GM19193 (cell line): ENCODE data around the gene EVX1.

Experiments used
- POLR2A ChIP-seq: IDR thresholded peaks from 4 replicates; pipeline ENCODE4 v1.6.1; 2011; ENCODE audit not compliant: insufficient read depth, insufficient read length; ENCODE audit errors: extremely low read depth

EVX1 gene

DNA sequence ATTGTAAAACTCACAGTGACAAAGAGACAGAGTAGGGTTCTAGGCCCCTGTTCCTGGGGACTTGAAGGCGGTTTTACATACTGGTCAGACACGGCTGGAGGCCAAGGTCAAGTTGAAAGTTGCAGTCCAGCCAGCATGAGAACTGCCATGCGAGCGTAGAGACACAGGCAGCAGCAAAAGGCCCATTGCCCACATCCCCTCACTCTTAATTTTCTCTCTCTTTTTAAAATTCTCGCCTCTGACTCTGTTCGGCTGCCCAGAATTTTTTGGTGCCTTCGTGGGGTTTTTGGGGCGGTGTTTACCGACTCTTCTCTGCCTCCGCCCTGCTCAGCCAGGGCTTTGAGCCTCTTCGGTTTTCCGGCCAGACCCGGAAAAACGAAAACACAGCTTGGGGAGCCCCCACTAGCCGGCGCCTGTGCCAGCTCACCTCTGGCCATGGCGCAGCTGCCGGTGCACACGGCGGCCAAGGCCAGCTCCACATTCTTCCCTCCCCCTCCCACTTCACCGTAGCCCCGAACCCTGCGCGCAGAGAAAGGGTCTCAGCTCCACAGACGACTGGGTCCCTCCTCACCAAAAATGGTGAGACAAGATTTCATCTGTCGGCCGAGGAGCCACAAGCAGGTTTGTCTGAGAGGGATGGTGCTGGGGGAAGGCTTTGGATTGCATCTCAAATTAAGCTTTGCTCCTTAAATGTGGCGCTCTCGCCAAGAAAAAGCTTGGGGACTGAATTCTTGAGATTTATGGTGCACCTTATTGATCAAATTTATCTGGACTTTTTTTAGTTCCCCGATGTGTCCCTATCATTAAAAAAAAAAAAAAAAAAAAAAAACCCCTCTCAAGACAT is 40.4 kb upstream of the EVX1 start:
- TF ChIP-seq POLR2A, result no peak

DNA sequence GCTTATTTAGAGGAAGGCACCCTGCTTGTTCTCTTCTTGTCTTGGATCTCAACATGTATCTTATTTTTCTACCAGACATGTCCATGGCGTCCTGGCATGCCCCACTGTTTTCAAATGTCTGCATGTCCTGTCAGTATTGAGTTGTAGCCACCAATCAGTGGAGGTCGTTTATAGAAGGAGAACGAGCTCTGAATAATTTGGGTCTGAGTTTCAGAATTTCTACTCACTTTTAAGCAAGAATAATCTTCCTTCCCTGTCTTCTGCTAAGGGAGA is 39.8 kb upstream of the EVX1 start:
- no peak for TF ChIP-seq POLR2A

DNA sequence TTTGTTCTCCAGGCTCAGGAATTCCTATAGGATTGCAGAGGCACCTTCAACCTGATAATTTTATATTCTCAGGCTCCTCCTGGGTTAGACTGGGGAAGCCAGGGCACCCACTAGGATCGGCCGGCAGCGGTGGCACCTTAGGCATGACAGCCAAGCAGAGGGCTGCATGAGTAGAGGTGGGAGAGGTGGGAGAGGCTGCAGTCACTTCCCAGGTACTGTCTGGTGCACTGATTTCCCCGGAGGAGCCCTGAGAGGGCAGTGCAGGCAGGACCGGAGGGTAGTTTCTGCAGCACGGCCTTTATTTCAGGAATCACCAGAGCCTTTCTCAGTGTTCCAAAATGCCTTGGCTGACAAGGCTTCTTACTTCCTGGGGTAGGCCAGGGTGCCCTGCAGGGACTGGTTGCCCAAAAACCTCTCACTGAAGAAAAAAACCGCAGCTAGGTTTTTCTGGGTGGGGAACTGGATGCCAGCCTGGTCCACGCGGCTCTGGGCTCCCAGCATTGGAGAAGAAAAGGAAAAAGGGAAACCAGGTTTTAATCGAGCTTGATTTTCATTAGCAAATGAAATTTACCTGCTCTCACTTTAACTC is 39.1 kb upstream of the EVX1 start:
- no peak for TF ChIP-seq POLR2A

GRCh38 chr7:27203964-27204594 is 38.5 kb upstream of the EVX1 start:
- no peak for TF ChIP-seq POLR2A

- no peak for TF ChIP-seq POLR2A
Measured at GRCh38 chr7:27204851-27205322, 37.7 kb upstream of the EVX1 start.

GRCh38 chr7:27205325-27206280 is 37.0 kb upstream of the EVX1 start:
- TF ChIP-seq POLR2A, result no peak

- no peak for TF ChIP-seq POLR2A
Measured at GRCh38 chr7:27207348-27207985, 35.1 kb upstream of the EVX1 start.

DNA sequence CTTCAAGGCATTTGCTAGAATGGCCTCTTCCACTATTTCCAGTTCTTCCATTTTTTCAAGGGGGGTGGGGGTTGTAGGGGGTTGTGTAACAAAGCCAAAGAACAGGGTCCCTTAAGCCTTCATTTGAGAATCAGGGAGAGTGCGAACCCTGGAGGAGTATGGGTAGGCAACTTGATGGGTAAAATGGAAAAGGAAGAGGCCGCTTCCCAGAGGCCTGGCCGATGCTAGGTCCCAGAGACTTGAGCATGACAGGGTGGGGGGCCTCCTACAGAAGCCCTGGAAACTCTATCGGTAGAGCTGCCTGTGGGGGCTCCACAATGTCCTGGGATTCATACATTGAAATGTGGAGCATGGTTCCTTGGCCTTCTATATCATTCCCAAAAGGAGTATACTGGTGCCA is 33.6 kb upstream of the EVX1 start:
- no peak for TF ChIP-seq POLR2A

- no peak for TF ChIP-seq POLR2A
Measured at GRCh38 chr7:27209933-27210440, 32.6 kb upstream of the EVX1 start.

GRCh38 chr7:27210441-27211083 is 32.0 kb upstream of the EVX1 start:
- TF ChIP-seq POLR2A, result no peak

GRCh38 chr7:27211084-27211446 is 31.5 kb upstream of the EVX1 start:
- TF ChIP-seq POLR2A, result no peak

DNA sequence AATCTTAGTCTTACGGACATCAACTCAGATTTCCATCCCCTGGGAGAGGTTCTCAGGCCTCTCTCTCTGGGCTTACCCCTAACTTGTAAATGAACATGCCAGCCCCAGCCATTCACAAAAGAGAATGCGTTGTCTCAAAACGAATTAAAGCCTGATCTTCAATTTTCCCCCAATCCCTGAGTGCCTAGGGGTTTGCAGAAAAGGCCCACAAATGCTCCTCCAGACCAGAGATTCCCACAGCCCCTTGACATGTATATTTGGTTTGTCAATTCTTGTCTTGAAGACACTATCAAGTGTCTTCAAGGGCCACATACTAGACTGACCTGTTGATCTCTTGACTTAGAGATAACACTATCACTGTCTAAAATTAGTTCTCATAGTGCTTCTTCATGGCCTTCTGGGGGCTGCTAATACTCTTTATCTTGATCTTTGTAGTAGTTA is 30.8 kb upstream of the EVX1 start:
- no peak for TF ChIP-seq POLR2A

DNA sequence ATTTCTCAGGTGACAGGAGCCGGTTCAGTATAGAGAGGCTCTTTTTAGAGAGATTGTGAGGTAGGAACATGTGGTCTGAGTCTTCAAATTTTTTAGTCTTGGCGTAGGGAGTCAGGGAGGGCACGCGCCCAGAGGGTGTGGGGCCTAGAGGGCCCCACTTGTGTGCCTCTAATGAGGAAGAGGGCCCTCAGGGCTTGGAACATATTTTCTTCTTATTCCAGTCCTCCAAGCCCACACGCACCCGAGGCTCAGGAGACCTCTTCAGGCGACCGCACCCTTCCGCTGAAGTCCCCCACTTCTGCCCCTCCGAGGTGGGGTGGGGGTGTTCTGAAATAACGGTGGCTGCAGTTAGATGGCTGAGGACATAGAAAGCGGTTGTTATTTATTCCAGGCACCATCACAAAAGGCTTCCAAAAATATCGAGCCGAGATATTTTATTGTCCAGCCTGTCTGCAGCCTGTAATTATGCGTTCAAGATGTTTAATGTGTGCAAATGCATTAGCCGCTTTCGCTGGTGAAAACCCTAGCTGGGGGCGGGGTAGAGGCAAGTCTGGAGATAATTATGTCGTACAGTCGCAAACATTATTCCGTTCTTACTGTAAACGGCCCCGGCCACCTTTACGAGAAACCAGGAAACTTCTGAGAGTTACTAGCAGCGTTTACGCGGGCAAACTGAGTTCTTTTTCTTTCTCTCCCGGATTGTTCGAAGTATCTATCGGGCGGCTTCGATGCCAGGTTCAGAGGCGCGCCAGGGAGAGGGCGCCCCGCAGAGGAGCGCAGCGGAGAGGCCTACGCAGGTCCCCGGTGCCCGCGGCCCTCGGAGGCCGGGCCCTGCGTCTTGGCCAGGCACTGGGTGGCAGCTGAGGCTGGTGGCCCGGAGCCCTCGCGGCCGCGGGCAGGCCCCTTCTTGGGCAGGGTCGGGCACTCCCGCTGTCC is 29.8 kb upstream of the EVX1 start:
- TF ChIP-seq POLR2A, result no peak
